Memory B cell (primary cell): Measurements from ENCODE around the gene CRYM.
"Not testable (repeated sequence)": the region's sequence is repeated elsewhere in the genome, so short reads cannot be mapped to it uniquely, and the experiment has no call there.

ENCODE experiments used
- ATAC-seq: fragments of 150-1000 bp; cut with Tn5 transposase; 2 replicates; pipeline ENCODE4 v1.10.0; 2021; ENCODE audit warnings: low read depth, mild to moderate bottlenecking, moderate library complexity
- DNase-seq, 2 donors: peaks; one replicate each; pipeline ENCODE4 v3.0.0; 2022; ENCODE audit warnings: low spot score in 2 of 2
- H3K27ac Mint-ChIP-seq: one replicate; pipeline ENCODE4 v1.8.0; 2022; ENCODE audit warnings: mild to moderate bottlenecking, moderate library complexity, mixed read lengths
- H3K27me3 Mint-ChIP-seq: one replicate; pipeline ENCODE4 v1.8.0; 2022; ENCODE audit warnings: mixed read lengths
- H3K36me3 Mint-ChIP-seq: one replicate; pipeline ENCODE4 v1.8.0; 2022; ENCODE audit warnings: mild to moderate bottlenecking, mixed read lengths
- H3K4me1 Mint-ChIP-seq: one replicate; pipeline ENCODE4 v1.8.0; 2022; ENCODE audit warnings: mixed read lengths
- H3K4me3 Mint-ChIP-seq: one replicate; pipeline ENCODE4 v1.8.0; 2022; ENCODE audit warnings: mild to moderate bottlenecking, moderate library complexity, mixed read lengths
- H3K9me3 Mint-ChIP-seq: one replicate; pipeline ENCODE4 v1.8.0; 2022; ENCODE audit warnings: mixed read lengths

Gene CRYM

DNA sequence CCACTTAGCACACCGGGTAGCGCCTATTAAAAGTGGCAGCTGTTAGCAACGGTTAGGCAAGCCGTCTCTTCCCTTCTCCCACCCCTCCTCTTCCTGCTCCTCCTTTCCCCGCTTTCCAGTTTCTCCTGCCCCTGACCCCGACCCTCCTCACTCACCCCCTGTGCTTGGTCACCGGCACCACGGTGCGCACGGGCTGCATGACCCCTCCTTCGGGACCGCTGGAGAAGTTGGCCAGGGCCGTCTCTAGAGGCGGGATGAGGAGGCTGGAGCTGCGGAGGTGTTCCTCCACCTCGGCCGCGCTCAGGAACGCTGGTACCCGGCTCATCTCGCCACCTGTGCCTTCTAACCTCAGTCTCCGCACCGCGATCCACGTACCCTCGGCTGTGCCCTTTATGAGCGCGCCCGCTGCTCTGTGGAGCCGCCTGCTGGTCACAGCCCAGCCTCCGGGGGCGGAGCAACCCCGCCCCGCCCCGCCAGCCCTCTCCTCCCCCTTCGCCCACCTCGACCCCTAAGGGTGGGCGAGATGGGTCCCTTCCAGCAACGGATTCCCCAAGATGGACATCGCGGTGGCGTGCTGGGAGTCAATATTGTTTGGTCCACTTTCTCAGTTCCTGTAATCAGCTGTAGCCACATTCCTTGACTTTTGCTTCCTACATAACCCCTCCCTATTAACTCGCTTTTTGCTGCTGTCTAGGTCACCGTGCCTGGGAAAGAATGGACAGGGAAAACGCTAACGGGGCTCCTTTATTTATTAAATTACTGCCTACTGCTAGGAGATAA, at the start of gene CRYM:
CRYM (minus strand) TSS at position 364 of the 780 bp plus-strand sequence; CDS start at position 325, 39 bp downstream.
- Mint-ChIP-seq H3K36me3 (peaks cover 2% of the 10 kb centered on the region), H3K27ac (peak within 1 kb of the TSS; percentile 84), H3K4me1 (peaks cover 34% of the 10 kb centered on the region), H3K27me3 (peaks cover 15% of the 10 kb centered on the region), H3K4me3 (peak within 1 kb of the TSS; percentile 85), H3K9me3 (peaks cover 5% of the 10 kb centered on the region)
- DNase-seq (peak; percentile 74 to 80), ATAC-seq (peak; percentile 87)

GRCh38 chr16:21327046-21327445, 49.0 kb upstream of the CRYM start:
- ATAC-seq, result no peak
- DNase-seq, result no peak
- Mint-ChIP-seq H3K27me3 (no peaks in the 10 kb centered on the region), H3K36me3 (peaks cover 9% of the 10 kb centered on the region), H3K9me3 (peaks cover 6% of the 10 kb centered on the region), H3K27ac (no peak overlapping the region), H3K4me1 (peaks cover 6% of the 10 kb centered on the region), H3K4me3 (no peak overlapping the region)

DNA sequence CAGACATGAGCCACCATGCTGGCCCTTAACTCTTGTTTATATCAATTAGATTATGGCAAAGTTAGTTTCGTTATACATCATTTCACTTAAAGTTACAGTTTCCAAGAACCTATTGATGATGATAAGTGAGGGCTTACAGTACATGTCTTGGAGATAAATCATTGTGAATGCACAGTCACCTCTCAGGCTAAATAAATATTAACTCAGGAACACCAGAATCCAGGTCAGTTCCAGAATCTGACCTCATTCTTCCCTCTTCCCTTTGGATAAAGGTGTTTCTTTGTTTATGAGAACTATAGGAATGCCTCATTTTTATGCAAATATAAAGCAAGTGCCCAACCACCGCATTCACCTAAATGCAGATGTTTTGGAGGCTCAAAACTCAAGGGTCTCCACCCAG, 48.4 kb upstream of the CRYM start:
- DNase-seq (no peak), ATAC-seq (no peak)
- peaks cover 9% of the 10 kb centered on the region for H3K36me3 Mint-ChIP-seq
- no peaks in the 10 kb centered on the region for H3K27me3 Mint-ChIP-seq
- no peak overlapping the region for H3K27ac Mint-ChIP-seq
- peaks cover 4% of the 10 kb centered on the region for H3K4me1 Mint-ChIP-seq
- peaks cover 6% of the 10 kb centered on the region for H3K9me3 Mint-ChIP-seq
- no peak overlapping the region for H3K4me3 Mint-ChIP-seq

DNA sequence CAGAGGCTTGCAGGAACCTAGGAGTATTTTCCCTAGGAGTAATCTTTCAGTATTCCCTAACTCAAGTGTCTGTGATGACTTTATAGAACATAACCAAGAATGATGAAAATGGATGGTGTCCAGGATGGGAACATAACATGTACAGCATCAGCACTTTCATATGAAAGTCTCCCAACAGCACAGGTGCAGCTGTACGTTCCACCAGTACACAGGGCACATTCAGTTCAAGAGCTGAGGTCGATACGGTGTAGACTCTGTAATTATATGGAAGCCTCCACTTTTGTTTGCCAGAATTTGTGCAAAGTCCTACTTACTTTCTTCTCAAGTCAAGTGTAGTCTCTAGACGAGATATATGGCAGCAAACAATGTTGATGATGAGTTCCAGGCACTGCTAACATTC, 46.2 kb upstream of the CRYM start:
- Mint-ChIP-seq H3K27ac (no peak overlapping the region), H3K36me3 (peaks cover 11% of the 10 kb centered on the region), H3K27me3 (no peaks in the 10 kb centered on the region), H3K4me3 (no peak overlapping the region), H3K9me3 (peaks cover 6% of the 10 kb centered on the region), H3K4me1 (peaks cover 4% of the 10 kb centered on the region)
- ATAC-seq (no peak), DNase-seq (no peak)

GRCh38 chr16:21322251-21322650, 44.2 kb upstream of the CRYM start:
- not testable (repeated sequence) for H3K36me3 Mint-ChIP-seq, H3K9me3 Mint-ChIP-seq, H3K27me3 Mint-ChIP-seq, H3K4me1 Mint-ChIP-seq, H3K4me3 Mint-ChIP-seq, ATAC-seq, DNase-seq
- peak overlapping the region; percentile 36 for H3K27ac Mint-ChIP-seq

- H3K4me3 Mint-ChIP-seq, result no peak overlapping the region
- peak overlapping the region; percentile 36 for H3K27ac Mint-ChIP-seq
Observed at GRCh38 chr16:21321736-21322135, 43.6 kb upstream of the CRYM start.

DNA sequence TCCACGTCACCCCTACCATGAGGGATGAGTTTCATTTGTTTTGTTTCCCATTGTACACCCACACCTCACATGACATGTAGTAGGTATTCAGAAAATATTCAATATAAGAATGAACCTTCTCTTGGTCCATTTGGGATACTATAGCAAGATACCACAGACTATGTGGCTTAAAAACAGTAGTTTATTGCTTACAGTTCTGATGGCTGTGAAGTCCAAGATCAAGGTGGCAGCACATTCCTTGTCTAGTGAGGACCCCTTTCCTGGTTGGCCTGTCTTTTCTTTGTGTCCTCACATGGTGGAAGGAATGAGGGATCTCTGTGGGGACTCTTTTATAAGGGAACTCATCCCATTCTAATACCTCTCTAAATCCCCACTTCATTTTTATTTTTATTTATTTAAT, 36.2 kb upstream of the CRYM start:
- Mint-ChIP-seq H3K27me3 (peaks cover 1% of the 10 kb centered on the region), H3K4me3 (no peak overlapping the region), H3K9me3 (no peaks in the 10 kb centered on the region), H3K4me1 (peaks cover 2% of the 10 kb centered on the region), H3K27ac (no peak overlapping the region), H3K36me3 (peaks cover 3% of the 10 kb centered on the region)
- ATAC-seq, result no peak
- no peak for DNase-seq

More at GRCh38 chr16:21321736-21322135, 43.6 kb upstream of the CRYM start:
- Mint-ChIP-seq H3K4me1 (no peaks in the 10 kb centered on the region), H3K36me3 (peaks cover 3% of the 10 kb centered on the region), H3K27me3 (no peaks in the 10 kb centered on the region), H3K9me3 (no peaks in the 10 kb centered on the region)
- ATAC-seq (no peak), DNase-seq (no peak)

DNA sequence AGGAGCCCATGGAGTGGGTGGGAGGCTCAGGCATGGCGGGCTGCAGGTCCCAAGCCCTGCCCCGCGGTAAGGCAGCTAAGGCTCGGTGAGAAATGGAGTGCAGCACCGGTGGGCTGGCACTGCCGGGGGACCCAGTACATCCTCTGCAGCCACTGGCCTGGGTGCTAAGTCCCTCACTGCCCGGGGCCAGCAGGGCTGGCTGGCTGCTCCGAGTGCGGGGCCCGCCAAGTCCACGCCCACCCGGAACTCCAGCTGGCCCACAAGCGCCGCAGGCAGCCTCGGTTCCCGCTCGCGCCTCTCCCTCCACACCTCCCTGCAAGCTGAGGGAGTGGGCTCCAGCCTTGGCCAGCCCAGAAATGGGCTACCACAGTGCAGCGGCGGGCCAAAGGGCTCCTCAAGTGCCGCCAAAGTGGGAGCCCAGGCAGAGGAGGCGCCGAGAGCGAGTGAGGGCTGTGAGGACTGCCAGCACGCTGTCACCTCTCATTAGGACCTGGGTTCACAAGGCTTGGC, 34.8 kb upstream of the CRYM start:
- H3K4me3 Mint-ChIP-seq, DNase-seq, H3K36me3 Mint-ChIP-seq, ATAC-seq, H3K9me3 Mint-ChIP-seq, H3K4me1 Mint-ChIP-seq, H3K27me3 Mint-ChIP-seq, H3K27ac Mint-ChIP-seq: not testable (repeated sequence)

- DNase-seq, H3K27ac Mint-ChIP-seq, H3K36me3 Mint-ChIP-seq, H3K4me1 Mint-ChIP-seq, H3K27me3 Mint-ChIP-seq, H3K4me3 Mint-ChIP-seq, ATAC-seq, H3K9me3 Mint-ChIP-seq: not testable (repeated sequence)
Observed at GRCh38 chr16:21312046-21312445, 34.0 kb upstream of the CRYM start.

DNA sequence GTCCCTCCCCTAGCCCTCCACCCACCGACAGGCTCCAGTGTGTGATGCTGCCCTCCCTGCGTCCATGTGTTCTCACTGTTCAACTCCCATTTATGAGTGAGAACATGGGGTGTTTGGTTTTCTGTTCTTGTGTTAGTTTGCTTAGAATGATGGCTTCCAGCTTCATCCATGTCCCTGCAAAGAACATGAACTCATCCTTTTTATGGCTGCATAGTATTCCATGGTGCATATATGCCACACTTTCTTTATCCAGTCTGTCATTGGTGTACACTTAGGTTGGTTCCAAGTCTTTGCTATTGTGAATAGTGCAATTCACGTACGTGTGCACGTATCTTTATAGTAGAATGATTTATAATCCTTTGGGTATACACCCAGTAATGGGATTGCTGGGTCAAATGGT, 28.6 kb upstream of the CRYM start:
- not testable (repeated sequence) for H3K36me3 Mint-ChIP-seq, H3K27ac Mint-ChIP-seq, DNase-seq, H3K9me3 Mint-ChIP-seq, ATAC-seq, H3K27me3 Mint-ChIP-seq, H3K4me3 Mint-ChIP-seq
- peaks cover 16% of the 10 kb centered on the region for H3K4me1 Mint-ChIP-seq

DNA sequence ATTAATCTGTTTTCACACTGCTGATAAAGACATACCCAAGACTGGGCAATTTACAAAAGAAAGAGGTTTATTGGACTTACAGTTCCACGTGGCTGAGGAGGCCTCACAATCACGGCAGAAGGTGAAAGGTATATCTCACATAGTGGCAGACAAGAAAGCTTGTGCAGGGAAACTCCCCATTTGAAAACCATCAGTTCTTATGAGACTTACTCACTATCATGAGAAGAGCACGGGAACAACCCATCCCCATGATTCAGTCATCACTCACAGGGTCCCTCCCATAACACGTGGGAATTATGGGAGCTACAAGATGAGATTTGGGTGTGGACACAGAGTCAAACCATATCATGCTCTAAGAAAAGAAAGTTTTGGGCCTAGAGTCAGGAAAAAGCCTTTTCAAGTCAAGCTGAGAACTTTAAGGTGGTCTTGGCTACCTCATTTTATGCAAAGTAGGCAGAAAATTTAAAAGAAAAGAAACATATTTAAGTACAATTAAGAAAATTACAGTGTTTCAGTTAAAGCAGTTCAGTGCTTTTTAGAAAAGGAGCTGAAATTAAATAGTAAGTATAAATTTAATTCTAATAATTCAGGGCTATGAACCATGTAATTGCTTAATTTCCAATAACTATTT, 24.9 kb upstream of the CRYM start:
- Mint-ChIP-seq H3K27me3 (no peaks in the 10 kb centered on the region), H3K4me1 (peaks cover 21% of the 10 kb centered on the region), H3K36me3 (no peaks in the 10 kb centered on the region)

DNA sequence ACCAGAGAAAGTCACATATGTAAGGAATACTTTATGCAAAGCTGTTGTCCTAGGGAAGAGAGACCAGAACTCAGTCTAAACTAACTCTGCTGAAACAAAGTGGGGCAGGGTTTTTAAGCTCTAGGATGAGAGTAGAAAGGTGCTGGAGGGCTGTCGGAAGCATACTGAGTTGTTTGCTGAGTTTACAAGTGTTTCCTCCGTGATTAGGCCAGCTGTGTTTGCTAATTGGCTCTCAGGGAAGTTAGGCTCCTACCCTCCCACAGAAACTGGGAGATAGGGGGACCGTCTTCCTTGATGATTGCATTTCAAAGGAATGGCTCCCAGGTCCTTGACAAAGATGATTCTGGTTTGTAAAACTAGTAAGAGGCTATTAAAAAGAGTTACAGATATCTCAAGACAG, 24.4 kb upstream of the CRYM start:
- peaks cover 21% of the 10 kb centered on the region for H3K4me1 Mint-ChIP-seq
- peak overlapping the region; percentile 49 for H3K27ac Mint-ChIP-seq

More for the DNA sequence above, 24.9 kb upstream of the CRYM start:
- ATAC-seq (peak; percentile 17), DNase-seq (no peak)
- H3K27ac Mint-ChIP-seq, result peak overlapping the region; percentile 49
- no peaks in the 10 kb centered on the region for H3K9me3 Mint-ChIP-seq
- peak overlapping the region; percentile 11 for H3K4me3 Mint-ChIP-seq

GRCh38 chr16:21301895-21302291, 23.8 kb upstream of the CRYM start:
- no peaks in the 10 kb centered on the region for H3K27me3 Mint-ChIP-seq
- H3K9me3 Mint-ChIP-seq, result no peaks in the 10 kb centered on the region
- H3K27ac Mint-ChIP-seq, result peak overlapping the region; percentile 92
- H3K4me3 Mint-ChIP-seq, result peak overlapping the region; percentile 92
- H3K4me1 Mint-ChIP-seq, result peaks cover 21% of the 10 kb centered on the region
- ATAC-seq (peak; percentile 1), DNase-seq (no peak)
- H3K36me3 Mint-ChIP-seq, result no peaks in the 10 kb centered on the region

More for the DNA sequence above, 24.4 kb upstream of the CRYM start:
- no peak for DNase-seq
- H3K27me3 Mint-ChIP-seq, result no peaks in the 10 kb centered on the region
- peak overlapping the region; percentile 92 for H3K4me3 Mint-ChIP-seq
- ATAC-seq, result no peak
- H3K36me3 Mint-ChIP-seq, result no peaks in the 10 kb centered on the region
- H3K9me3 Mint-ChIP-seq, result no peaks in the 10 kb centered on the region

DNA sequence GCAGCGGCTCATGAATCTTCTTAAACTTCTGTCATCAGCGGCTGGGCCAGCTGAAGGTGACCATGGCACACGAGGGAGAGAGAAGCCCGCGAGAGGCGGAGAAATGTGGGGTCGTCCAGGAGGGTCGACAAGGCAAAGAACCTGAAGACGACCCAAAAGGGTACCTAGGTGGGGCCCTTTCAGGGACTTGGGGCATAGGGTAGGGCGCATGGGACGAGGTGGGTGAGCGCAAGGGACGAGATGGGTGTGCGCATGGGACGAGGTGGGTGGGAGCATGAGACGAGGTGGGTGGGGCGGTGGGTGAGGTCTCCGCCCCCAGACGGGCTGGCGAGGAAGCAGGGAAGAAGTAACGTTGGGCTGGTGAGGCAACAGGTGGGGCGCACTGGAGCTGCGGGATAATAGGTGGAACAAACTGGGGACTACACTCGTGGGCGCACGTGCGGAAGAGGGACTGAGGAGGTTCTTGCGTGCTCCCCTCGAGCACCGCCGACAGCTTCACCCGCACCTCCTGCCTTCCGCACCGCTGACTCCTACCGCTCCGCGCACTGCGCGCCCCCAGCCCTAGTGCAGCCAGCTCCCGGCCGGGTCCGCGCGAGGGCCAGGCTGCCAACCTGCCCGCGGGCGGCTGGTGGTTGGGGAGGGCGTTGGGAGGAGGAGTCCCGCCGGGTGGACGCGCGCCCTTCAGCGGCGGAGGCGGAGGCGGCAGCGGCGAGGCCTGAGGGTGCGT, 23.2 kb upstream of the CRYM start:
- no peaks in the 10 kb centered on the region for H3K27me3 Mint-ChIP-seq
- peak; percentile 56 to 65 for DNase-seq
- peak overlapping the region; percentile 92 for H3K27ac Mint-ChIP-seq

More for the DNA sequence above, 23.2 kb upstream of the CRYM start:
- Mint-ChIP-seq H3K4me1 (peaks cover 21% of the 10 kb centered on the region), H3K4me3 (peak overlapping the region; percentile 92), H3K9me3 (no peaks in the 10 kb centered on the region), H3K36me3 (no peaks in the 10 kb centered on the region)
- peak; percentile 72 for ATAC-seq
